Thoracic aorta (tissue), 2 donors: ENCODE measurements around the gene IQSEC3. TPM values are rescaled to one million over a fixed set of nuclear protein-coding genes. Genes with fewer than 3 reads are reported as not detected.

ENCODE experiments used
- ATAC-seq: fragments of 150-250 bp; one replicate; pipeline ENCODE4 v1.8.0; 2017; ENCODE audit warnings: low read depth; ENCODE audit not compliant: insufficient number of reproducible peaks, low FRiP score
- DNase-seq: peaks from one replicate; pipeline ENCODE4 v3.0.0-alpha.2; 2020; ENCODE audit warnings: low spot score
- H3K27ac ChIP-seq, 2 donors: fragments of 200-600 bp; sonication (generic); 1 replicate in 1 of 2; 2 replicates in 1 of 2; pipeline ENCODE4 v1.5.1; 2016; ENCODE audit warnings: mild to moderate bottlenecking in 2 of 2, moderate library complexity in 2 of 2
- H3K27me3 ChIP-seq: fragments of 200-600 bp; sonication (generic); replicated peaks from 2 replicates; pipeline ENCODE4 v1.6.0; 2016; ENCODE audit warnings: mild to moderate bottlenecking; ENCODE audit not compliant: insufficient read depth
- H3K36me3 ChIP-seq: fragments of 200-600 bp; sonication (generic); one replicate; pipeline ENCODE4 v1.5.1; 2016
- H3K4me1 ChIP-seq, 2 donors: fragments of 200-600 bp; sonication (generic); 1 replicate in 1 of 2; 2 replicates in 1 of 2; pipeline versions ENCODE4 v1.5.1 to v1.6.0; 2016; ENCODE audit warnings: low read depth in 2 of 2, mild to moderate bottlenecking in 1 of 2; ENCODE audit not compliant: control insufficient read depth in 1 of 2
- H3K4me3 ChIP-seq: fragments of 200-600 bp; sonication (generic); 2 replicates; pipeline ENCODE4 v1.5.1; 2016; ENCODE audit warnings: mild to moderate bottlenecking
- H3K9me3 ChIP-seq: fragments of 200-600 bp; sonication (generic); 2 replicates; pipeline ENCODE4 v1.5.1; 2016
- CTCF ChIP-seq: fragments of 200-600 bp; sonication (generic); IDR thresholded peaks from one replicate; pipeline ENCODE4 v1.5.1; 2019; ENCODE audit warnings: antibody characterized with exemption
- total RNA-seq, 2 donors: library from RNA; depleted of rRNA; stranded (reverse); fragments of >200 nt; gene quantifications; one replicate each; pipeline versions ENCODE4 v1.1.0 to v1.2.3, GENCODE V29; 2016

Gene IQSEC3
- total RNA-seq, 2 donors from 2014 or later: 1.1 to 1.3 TPM

DNA sequence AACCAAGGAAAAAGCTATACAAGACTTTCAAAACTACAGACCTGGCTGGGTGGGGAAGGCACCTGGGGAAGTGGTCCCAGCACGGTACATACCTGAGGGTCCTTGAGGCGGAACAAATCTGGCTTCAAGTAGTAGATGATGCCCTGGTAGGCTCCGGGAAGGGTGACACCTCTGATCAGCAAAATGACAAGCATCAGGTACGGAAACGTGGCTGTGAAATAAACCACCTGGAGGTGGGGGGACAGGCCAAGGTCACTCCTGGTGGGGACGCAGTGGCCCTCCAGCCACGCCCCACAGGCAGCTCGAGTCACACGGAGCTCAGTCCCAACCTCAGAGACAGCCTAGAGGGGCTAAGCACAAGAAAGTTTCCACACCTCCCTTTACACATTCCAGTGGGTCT lies 132.1 kb downstream of the IQSEC3 start:
- Histone ChIP-seq H3K4me1 (peaks cover 0 to 8% of the 10 kb centered on the region in 2 donors), H3K36me3 (no peaks in the 10 kb centered on the region), H3K9me3 (no peaks in the 10 kb centered on the region), H3K4me3 (no peak overlapping the region), H3K27ac (no peak overlapping the region), H3K27me3 (no peaks in the 10 kb centered on the region)
- DNase-seq (no peak), ATAC-seq (no peak)
- no peak for TF ChIP-seq CTCF

- no peaks in the 10 kb centered on the region for H3K27me3 ChIP-seq
- TF ChIP-seq CTCF: no peak
- no peak overlapping the region for H3K4me3 ChIP-seq
- no peaks in the 10 kb centered on the region for H3K36me3 ChIP-seq
- ATAC-seq: no peak
- DNase-seq: no peak
- H3K9me3 ChIP-seq: no peaks in the 10 kb centered on the region
- no peak overlapping the region for H3K27ac ChIP-seq
- peaks cover 4 to 14% of the 10 kb centered on the region in 2 donors for H3K4me1 ChIP-seq
Observed at GRCh38 chr12:201361-201760, 134.8 kb downstream of the IQSEC3 start.

- DNase-seq (no peak), ATAC-seq (no peak)
- H3K4me1 ChIP-seq: peaks cover 4 to 14% of the 10 kb centered on the region in 2 donors
- H3K27ac ChIP-seq: no peak overlapping the region
- H3K36me3 ChIP-seq: no peaks in the 10 kb centered on the region
- no peaks in the 10 kb centered on the region for H3K27me3 ChIP-seq
- TF ChIP-seq CTCF: no peak
- H3K4me3 ChIP-seq: no peak overlapping the region
- no peaks in the 10 kb centered on the region for H3K9me3 ChIP-seq
Observed at GRCh38 chr12:202081-202731, 135.6 kb downstream of the IQSEC3 start.

GRCh38 chr12:203074-203461 lies 136.5 kb downstream of the IQSEC3 start:
- H3K4me1 ChIP-seq: peaks cover 4 to 14% of the 10 kb centered on the region in 2 donors
- no peaks in the 10 kb centered on the region for H3K9me3 ChIP-seq
- no peak for TF ChIP-seq CTCF
- H3K27ac ChIP-seq: no peak overlapping the region
- DNase-seq (no peak), ATAC-seq (no peak)
- no peaks in the 10 kb centered on the region for H3K27me3 ChIP-seq
- H3K4me3 ChIP-seq: peak overlapping the region; percentile 71
- no peaks in the 10 kb centered on the region for H3K36me3 ChIP-seq

- H3K36me3 ChIP-seq: no peaks in the 10 kb centered on the region
- ATAC-seq (no peak), DNase-seq (no peak)
- no peaks in the 10 kb centered on the region for H3K9me3 ChIP-seq
- TF ChIP-seq CTCF: peak; percentile 17
- H3K4me1 ChIP-seq: peaks cover 4 to 14% of the 10 kb centered on the region in 2 donors
- H3K27me3 ChIP-seq: no peaks in the 10 kb centered on the region
- H3K4me3 ChIP-seq: peak overlapping the region; percentile 71
- H3K27ac ChIP-seq: no peak overlapping the region
Observed at GRCh38 chr12:203462-204260, 137.1 kb downstream of the IQSEC3 start.
